ENCODE measurements around the gene ARFRP1.
"Not testable (repeated sequence)": the region's sequence is repeated elsewhere in the genome, so short reads cannot be mapped to it uniquely, and the experiment has no call there.

The ARFRP1 gene

GRCh38 chr20:63652192-63652980 is 55.4 kb downstream of the ARFRP1 start:
- H3K4me3 ChIP-seq (ENCODE audit: low read depth, low read length), result no peak overlapping the region
- DNase-seq (ENCODE audit: low read depth), result no peak
- no peak for TF ChIP-seq CTCF (IDR thresholded peaks at IDR 0.05; ENCODE audit: insufficient read depth, low read depth, low read length, missing control alignments)

- no peak overlapping the region for H3K4me3 ChIP-seq (ENCODE audit: low read depth, low read length)
- no peak for DNase-seq (ENCODE audit: low read depth)
- no peak for TF ChIP-seq CTCF (IDR thresholded peaks at IDR 0.05; ENCODE audit: insufficient read depth, low read depth, low read length, missing control alignments)
Observed at GRCh38 chr20:63651942-63652191, 55.9 kb downstream of the ARFRP1 start.

- H3K4me3 ChIP-seq (ENCODE audit: low read depth, low read length); DNase-seq (ENCODE audit: low read depth): not testable (repeated sequence)
Observed at GRCh38 chr20:63650486-63650885, 57.3 kb downstream of the ARFRP1 start.

GRCh38 chr20:63648895-63649589 is 58.7 kb downstream of the ARFRP1 start:
- no peak for DNase-seq (ENCODE audit: low read depth)

More at GRCh38 chr20:63648895-63649589, 58.7 kb downstream of the ARFRP1 start:
- TF ChIP-seq CTCF (IDR thresholded peaks at IDR 0.05; ENCODE audit: insufficient read depth, low read depth, low read length, missing control alignments), result no peak
- no peak overlapping the region for H3K4me3 ChIP-seq (ENCODE audit: low read depth, low read length)

Data from GM12865 (cell line).